GM13976 (cell line): ENCODE measurements around the gene GHRL.

ENCODE experiments used
- DNase-seq: peaks from one replicate; pipeline ENCODE4 v3.0.0; 2012; ENCODE audit warnings: low spot score
- CTCF ChIP-seq: IDR thresholded peaks from 2 replicates; pipeline ENCODE4 v1.5.1; 2012; ENCODE audit warnings: borderline replicate concordance, mild to moderate bottlenecking; ENCODE audit not compliant: insufficient read depth; ENCODE audit errors: extremely low read depth, missing control alignments, control extremely low read depth
- in situ Hi-C: fragments of 300-500 bp; cut with MboI; formaldehyde crosslinking; loops from one replicate; pipeline ENCODE4 v1.12.0; 2022; ENCODE audit warnings: low sequenced_read_pairs, mixed read lengths, inconsistent platforms; ENCODE audit not compliant: unreplicated experiment

The GHRL gene

GRCh38 chr3:10334042-10334441, 41.3 kb upstream of the GHRL start:
- in situ Hi-C loops = no loop called here
- no peak for DNase-seq
- no peak for TF ChIP-seq CTCF

- peak; percentile 41 for DNase-seq
- in situ Hi-C loops = no loop called here
- no peak for TF ChIP-seq CTCF
Observed at GRCh38 chr3:10333349-10333650, 40.6 kb upstream of the GHRL start.

- in situ Hi-C loops = no loop called here
- no peak for TF ChIP-seq CTCF
- no peak for DNase-seq
Observed at GRCh38 chr3:10332481-10333348, 40.0 kb upstream of the GHRL start.

- TF ChIP-seq CTCF = no peak
- in situ Hi-C loops = no loop called here
- no peak for DNase-seq
Observed at GRCh38 chr3:10331320-10331719, 38.6 kb upstream of the GHRL start.

GRCh38 chr3:10330319-10330718, 37.6 kb upstream of the GHRL start:
- no peak for DNase-seq
- no peak for TF ChIP-seq CTCF
- in situ Hi-C loops = no loop called here

GRCh38 chr3:10329495-10330015, 36.8 kb upstream of the GHRL start:
- no peak for DNase-seq
- no peak for TF ChIP-seq CTCF
- in situ Hi-C loops = no loop called here
